Measurements from ENCODE around the gene ACTR3C.
"Not testable (repeated sequence)": the region's sequence is repeated elsewhere in the genome, so short reads cannot be mapped to it uniquely, and the experiment has no call there.

The ACTR3C gene

GRCh38 chr7:150278383-150278782 lies 45.0 kb downstream of the ACTR3C start:
- DNase-seq, result not testable (repeated sequence)

GRCh38 chr7:150276132-150276695 lies 47.1 kb downstream of the ACTR3C start:
- peak; percentile 7 to 54 for DNase-seq

GRCh38 chr7:150271898-150272297 lies 51.4 kb downstream of the ACTR3C start:
- not testable (repeated sequence) for DNase-seq

GRCh38 chr7:150270101-150270824 lies 53.1 kb downstream of the ACTR3C start:
- not testable (repeated sequence) for DNase-seq

- DNase-seq, result not testable (repeated sequence)
Measured at GRCh38 chr7:150268798-150269197, 54.5 kb downstream of the ACTR3C start.

GRCh38 chr7:150268287-150268686 lies 55.1 kb downstream of the ACTR3C start:
- DNase-seq, result not testable (repeated sequence)

GRCh38 chr7:150266953-150267665 lies 56.2 kb downstream of the ACTR3C start:
- DNase-seq, result not testable (repeated sequence)

GRCh38 chr7:150262656-150263055 lies 60.7 kb downstream of the ACTR3C start:
- not testable (repeated sequence) for DNase-seq

GRCh38 chr7:150247745-150248144 lies 75.6 kb downstream of the ACTR3C start:
- DNase-seq, result not testable (repeated sequence)

- DNase-seq, result peak in 1 of 2 experiments; percentile 26
Measured at GRCh38 chr7:150245208-150245607, 78.1 kb downstream of the ACTR3C start.

GRCh38 chr7:150242935-150243334 lies 80.4 kb downstream of the ACTR3C start:
- not testable (repeated sequence) for DNase-seq

- not testable (repeated sequence) for DNase-seq
Measured at GRCh38 chr7:150225444-150225843, 97.9 kb downstream of the ACTR3C start.

- peak in 1 of 2 experiments; percentile 50 for DNase-seq
Measured at GRCh38 chr7:150222083-150222972, 101.0 kb downstream of the ACTR3C start.

GRCh38 chr7:150220673-150221181 lies 102.6 kb downstream of the ACTR3C start:
- peak; percentile 24 to 44 for DNase-seq

GRCh38 chr7:150219941-150220658 lies 103.2 kb downstream of the ACTR3C start:
- DNase-seq, result peak in 1 of 2 experiments; percentile 38

GRCh38 chr7:150206848-150207247 lies 116.5 kb downstream of the ACTR3C start:
- not testable (repeated sequence) for DNase-seq

- DNase-seq, result not testable (repeated sequence)
Measured at GRCh38 chr7:150205866-150206265, 117.5 kb downstream of the ACTR3C start.

- not testable (repeated sequence) for DNase-seq
Measured at GRCh38 chr7:150204577-150204976, 118.8 kb downstream of the ACTR3C start.

- DNase-seq, result not testable (repeated sequence)
Measured at GRCh38 chr7:150202894-150203293, 120.5 kb downstream of the ACTR3C start.

All from NCI-H524 (cell line).